Suprapubic skin (tissue), 4 donors: Measurements from ENCODE around the gene SLC25A42. TPM values are rescaled to one million over a fixed set of nuclear protein-coding genes. Genes with fewer than 3 reads are reported as not detected.

ENCODE experiments used
- DNase-seq, 2 donors: peaks; one replicate each; pipeline ENCODE4 v3.0.0-alpha.2; 2019; ENCODE audit warnings: low spot score in 2 of 2
- H3K27ac ChIP-seq: fragments of 200-600 bp; sonication (generic); one replicate; pipeline ENCODE4 v1.5.1; 2019
- H3K27me3 ChIP-seq: fragments of 200-600 bp; sonication (generic); one replicate; pipeline ENCODE4 v1.5.1; 2019
- H3K36me3 ChIP-seq: fragments of 200-600 bp; sonication (generic); one replicate; pipeline ENCODE4 v1.5.1; 2019
- H3K4me1 ChIP-seq: fragments of 200-600 bp; sonication (generic); one replicate; pipeline ENCODE4 v1.5.1; 2019
- H3K4me3 ChIP-seq: fragments of 200-600 bp; sonication (generic); one replicate; pipeline ENCODE4 v1.5.1; 2019; ENCODE audit warnings: mild to moderate bottlenecking
- H3K9me3 ChIP-seq: fragments of 200-600 bp; sonication (generic); one replicate; pipeline ENCODE4 v1.5.1; 2019
- EP300 ChIP-seq: sonication (generic); formaldehyde crosslinking; IDR thresholded peaks from one replicate; pipeline ENCODE4 v1.6.1; 2017; ENCODE audit warnings: antibody characterized with exemption
- POLR2A ChIP-seq, 2 donors: fragments of 450-650 bp; IDR thresholded peaks; one replicate each; pipeline ENCODE4 v1.6.1; 2017; ENCODE audit warnings: antibody characterized with exemption in 2 of 2, mild to moderate bottlenecking in 2 of 2, moderate library complexity in 2 of 2
- POLR2AphosphoS5 ChIP-seq, 3 donors: sonication (generic); formaldehyde crosslinking; IDR thresholded peaks; one replicate each; pipeline ENCODE4 v1.6.1; 2017; ENCODE audit warnings: antibody characterized with exemption in 3 of 3
- WGBS: methylation state at CpG from one replicate; pipeline ENCODE4 v1.1.5; 2018; 5-methylcytosine and 5-hydroxymethylcytosine counted together
- total RNA-seq, 4 donors: library from RNA; depleted of rRNA; stranded (reverse); fragments of >200 nt; gene quantifications; one replicate each; pipeline ENCODE4 v1.1.0, GENCODE V29; 2016
- TF ChIP-seq, protein P1 (sequence below), 2 donors: fragments of 200-600 bp in 1 of 2; fragments of 450-650 bp in 1 of 2; sonication (generic) in 1 of 2; IDR thresholded peaks; one replicate each; pipeline ENCODE4 v1.5.1; 2016 to 2019; ENCODE audit warnings: antibody characterized with exemption in 2 of 2, mild to moderate bottlenecking in 1 of 2, moderate library complexity in 1 of 2

Gene SLC25A42
- total RNA-seq, 4 donors from 2014 or later = 4.9 to 14.6 (median 10.6) TPM

GRCh38 chr19:19043481-19043880, 20.3 kb upstream of the SLC25A42 start:
- TF ChIP-seq POLR2AphosphoS5 (IDR thresholded peaks at IDR 0.05) (no peak), POLR2A (IDR thresholded peaks at IDR 0.05) (no peak), EP300 (no peak)
- TF ChIP-seq, protein P1, sequence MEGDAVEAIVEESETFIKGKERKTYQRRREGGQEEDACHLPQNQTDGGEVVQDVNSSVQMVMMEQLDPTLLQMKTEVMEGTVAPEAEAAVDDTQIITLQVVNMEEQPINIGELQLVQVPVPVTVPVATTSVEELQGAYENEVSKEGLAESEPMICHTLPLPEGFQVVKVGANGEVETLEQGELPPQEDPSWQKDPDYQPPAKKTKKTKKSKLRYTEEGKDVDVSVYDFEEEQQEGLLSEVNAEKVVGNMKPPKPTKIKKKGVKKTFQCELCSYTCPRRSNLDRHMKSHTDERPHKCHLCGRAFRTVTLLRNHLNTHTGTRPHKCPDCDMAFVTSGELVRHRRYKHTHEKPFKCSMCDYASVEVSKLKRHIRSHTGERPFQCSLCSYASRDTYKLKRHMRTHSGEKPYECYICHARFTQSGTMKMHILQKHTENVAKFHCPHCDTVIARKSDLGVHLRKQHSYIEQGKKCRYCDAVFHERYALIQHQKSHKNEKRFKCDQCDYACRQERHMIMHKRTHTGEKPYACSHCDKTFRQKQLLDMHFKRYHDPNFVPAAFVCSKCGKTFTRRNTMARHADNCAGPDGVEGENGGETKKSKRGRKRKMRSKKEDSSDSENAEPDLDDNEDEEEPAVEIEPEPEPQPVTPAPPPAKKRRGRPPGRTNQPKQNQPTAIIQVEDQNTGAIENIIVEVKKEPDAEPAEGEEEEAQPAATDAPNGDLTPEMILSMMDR (IDR thresholded peaks at IDR 0.05) = no peak
- no peak for DNase-seq
- WGBS = 100% methylated on average over 4 of the region's 6 CpGs

GRCh38 chr19:19043881-19044280, 19.9 kb upstream of the SLC25A42 start:
- TF ChIP-seq POLR2AphosphoS5 (IDR thresholded peaks at IDR 0.05) (no peak), POLR2A (IDR thresholded peaks at IDR 0.05) (no peak), EP300 (no peak)
- TF ChIP-seq, protein P1 (IDR thresholded peaks at IDR 0.05) = no peak
- peaks cover 2% of the 10 kb centered on the region for H3K4me1 ChIP-seq
- no peak overlapping the region for H3K27ac ChIP-seq
- DNase-seq = no peak
- no peaks in the 10 kb centered on the region for H3K27me3 ChIP-seq
- H3K4me3 ChIP-seq = no peak overlapping the region
- H3K9me3 ChIP-seq = no peaks in the 10 kb centered on the region
- 98% methylated on average over 6 of the region's 6 CpGs for WGBS
- peaks cover 35% of the 10 kb centered on the region for H3K36me3 ChIP-seq

More at GRCh38 chr19:19043481-19043880, 20.3 kb upstream of the SLC25A42 start:
- Histone ChIP-seq H3K27ac (no peak overlapping the region), H3K27me3 (no peaks in the 10 kb centered on the region), H3K36me3 (peaks cover 35% of the 10 kb centered on the region), H3K9me3 (no peaks in the 10 kb centered on the region), H3K4me1 (peaks cover 2% of the 10 kb centered on the region), H3K4me3 (no peak overlapping the region)

- no peaks in the 10 kb centered on the region for H3K4me1 ChIP-seq
- H3K27me3 ChIP-seq = no peaks in the 10 kb centered on the region
- peaks cover 50% of the 10 kb centered on the region for H3K36me3 ChIP-seq
- H3K4me3 ChIP-seq = no peak overlapping the region
- H3K9me3 ChIP-seq = no peaks in the 10 kb centered on the region
- H3K27ac ChIP-seq = no peak overlapping the region
- WGBS = 100% methylated on average over 2 of the region's 2 CpGs
- TF ChIP-seq POLR2A (IDR thresholded peaks at IDR 0.05) = no peak
- no peak for TF ChIP-seq POLR2AphosphoS5 (IDR thresholded peaks at IDR 0.05)
- TF ChIP-seq, protein P1 (IDR thresholded peaks at IDR 0.05) = no peak
- TF ChIP-seq EP300 = no peak
- no peak for DNase-seq
Measured at GRCh38 chr19:19049406-19049805, 14.4 kb upstream of the SLC25A42 start.

DNA sequence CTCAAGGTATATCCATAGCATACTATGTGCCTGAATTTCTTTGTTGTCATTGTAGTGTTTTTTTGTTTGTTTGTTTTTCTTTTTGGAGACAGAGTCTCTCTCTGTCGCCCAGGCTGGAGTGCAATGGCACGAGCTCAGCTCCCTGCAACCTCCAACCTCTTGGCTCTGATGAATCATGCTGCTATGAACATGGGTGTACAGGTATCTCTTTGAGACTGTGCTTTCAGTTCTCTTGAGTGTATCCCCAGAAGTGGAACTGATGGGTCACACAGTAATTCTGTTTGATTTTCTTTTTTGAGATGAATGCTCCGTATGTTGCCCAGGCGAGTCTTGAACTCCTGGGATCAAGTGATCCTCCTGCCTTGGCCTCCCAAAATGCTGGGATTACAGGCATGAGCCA, 13.7 kb upstream of the SLC25A42 start:
- Histone ChIP-seq H3K36me3 (peaks cover 53% of the 10 kb centered on the region), H3K4me3 (no peak overlapping the region), H3K27me3 (no peaks in the 10 kb centered on the region), H3K4me1 (no peaks in the 10 kb centered on the region), H3K27ac (no peak overlapping the region), H3K9me3 (no peaks in the 10 kb centered on the region)
- no peak for DNase-seq
- 92% methylated on average over 4 of the region's 4 CpGs for WGBS
- no peak for TF ChIP-seq POLR2AphosphoS5 (IDR thresholded peaks at IDR 0.05)
- no peak for TF ChIP-seq EP300
- TF ChIP-seq, protein P1 (IDR thresholded peaks at IDR 0.05) = no peak
- no peak for TF ChIP-seq POLR2A (IDR thresholded peaks at IDR 0.05)

GRCh38 chr19:19050731-19051130, 13.1 kb upstream of the SLC25A42 start:
- peaks cover 59% of the 10 kb centered on the region for H3K36me3 ChIP-seq
- no peaks in the 10 kb centered on the region for H3K27me3 ChIP-seq
- no peaks in the 10 kb centered on the region for H3K9me3 ChIP-seq
- TF ChIP-seq EP300 = no peak
- TF ChIP-seq, protein P1 (IDR thresholded peaks at IDR 0.05) = no peak
- TF ChIP-seq POLR2AphosphoS5 (IDR thresholded peaks at IDR 0.05) = no peak
- TF ChIP-seq POLR2A (IDR thresholded peaks at IDR 0.05) = no peak
- no peaks in the 10 kb centered on the region for H3K4me1 ChIP-seq
- 70% methylated on average over 2 of the region's 2 CpGs for WGBS
- no peak for DNase-seq
- no peak overlapping the region for H3K4me3 ChIP-seq
- no peak overlapping the region for H3K27ac ChIP-seq
